COLO668 (cell line): ENCODE data around the gene GPN1.
"Not testable (repeated sequence)": the region's sequence is repeated elsewhere in the genome, so short reads cannot be mapped to it uniquely, and the experiment has no call there.

Source experiments
- DNase-seq: peaks from one replicate; lab custom pipeline; 2025; ENCODE audit not compliant: unreplicated experiment; lab: John Stamatoyannopoulos, UW

GPN1 gene

DNA sequence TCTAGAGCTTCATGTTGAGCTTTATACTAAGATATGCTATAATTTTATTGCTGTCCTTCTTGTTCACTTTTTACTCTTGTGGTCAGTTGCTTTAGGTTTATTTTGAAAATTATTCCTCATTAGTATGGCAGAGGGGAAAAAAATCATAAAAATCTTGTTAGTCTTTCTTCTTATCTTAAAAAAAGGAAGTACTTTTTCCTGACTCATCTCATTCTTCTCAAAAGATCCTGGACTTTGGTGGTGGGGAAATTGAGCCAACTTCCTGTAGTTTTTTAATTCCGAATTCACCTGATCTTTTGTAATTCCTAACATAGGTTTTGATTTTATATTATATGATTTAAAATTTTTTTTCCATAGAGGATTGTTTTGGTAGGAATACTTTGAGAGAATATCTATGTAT, 38.6 kb downstream of the GPN1 start:
- no peak for DNase-seq

DNA sequence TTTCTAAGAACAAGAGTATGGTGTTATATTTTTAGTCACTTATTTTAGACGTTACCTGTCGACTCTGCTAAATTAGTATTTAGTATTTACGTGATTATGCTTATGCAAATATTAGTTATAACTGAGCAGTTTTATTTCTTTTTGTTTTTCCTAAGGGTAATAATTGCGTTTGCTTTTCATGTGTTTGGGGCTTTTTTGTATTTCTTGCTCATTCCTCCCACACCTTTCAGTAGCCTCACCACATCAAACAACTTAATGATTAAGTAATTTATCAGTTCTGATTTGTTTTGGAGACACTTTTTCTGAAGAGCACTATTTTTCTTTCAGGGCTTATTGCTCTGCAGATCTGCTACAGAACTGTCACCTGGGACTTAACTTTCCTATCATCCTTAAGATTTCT, 42.4 kb downstream of the GPN1 start:
- no peak for DNase-seq

DNA sequence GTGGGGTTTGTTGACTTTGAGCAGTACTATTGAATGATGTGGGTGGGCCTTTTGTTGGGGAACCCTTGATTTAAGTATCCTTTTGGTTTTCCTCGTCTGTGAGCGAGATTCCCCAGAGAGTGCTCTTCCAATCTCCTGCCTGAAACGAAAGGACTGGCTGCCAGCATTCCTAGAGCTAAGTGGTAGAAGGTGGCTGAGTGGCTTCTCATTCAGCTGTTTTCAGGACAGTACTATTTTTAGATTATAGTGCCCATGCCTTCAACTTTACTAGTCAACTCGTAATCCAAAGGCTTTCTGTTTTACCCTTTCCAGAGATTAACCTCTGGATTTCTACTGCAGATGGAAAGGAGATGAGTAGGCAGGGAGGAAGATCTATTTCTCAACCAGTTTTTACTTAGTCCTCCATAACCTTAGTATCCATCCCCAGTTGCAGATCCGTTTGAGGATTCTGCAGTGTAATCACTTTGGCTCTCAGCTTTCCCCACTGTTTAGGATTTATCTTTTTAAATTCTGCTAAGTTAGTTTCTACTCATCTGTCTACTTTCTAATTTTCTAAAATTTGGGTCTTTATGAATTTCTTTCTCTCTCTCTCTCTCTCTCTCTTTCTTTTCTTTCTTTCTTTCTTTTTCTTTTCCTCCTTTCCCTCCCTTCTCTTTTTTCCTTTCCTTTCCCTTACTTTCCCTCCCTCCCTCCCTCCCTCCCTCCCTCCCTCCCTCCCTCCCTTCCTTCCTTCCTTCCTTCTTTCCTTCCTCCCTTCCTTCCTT, 44.1 kb downstream of the GPN1 start:
- DNase-seq = no peak

DNA sequence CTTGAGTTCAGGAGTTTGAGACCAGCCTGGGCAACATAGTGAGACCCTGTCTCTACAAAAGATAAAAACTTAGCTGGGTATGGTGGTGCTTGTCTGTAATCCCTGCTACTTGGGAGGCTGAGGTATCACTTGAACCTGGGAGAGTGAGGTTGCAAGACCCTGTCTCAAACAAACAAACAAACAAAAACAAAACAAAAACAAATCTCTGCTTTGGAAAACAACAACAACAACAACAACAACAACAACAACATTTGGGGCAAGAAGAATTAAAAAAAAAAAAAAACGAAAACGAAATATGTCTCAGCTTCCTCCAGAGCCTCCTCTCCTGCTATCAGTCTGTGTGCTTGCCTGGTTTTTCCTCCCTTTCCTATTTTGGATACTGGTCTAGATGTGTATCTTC, 51.7 kb downstream of the GPN1 start:
- no peak for DNase-seq

DNA sequence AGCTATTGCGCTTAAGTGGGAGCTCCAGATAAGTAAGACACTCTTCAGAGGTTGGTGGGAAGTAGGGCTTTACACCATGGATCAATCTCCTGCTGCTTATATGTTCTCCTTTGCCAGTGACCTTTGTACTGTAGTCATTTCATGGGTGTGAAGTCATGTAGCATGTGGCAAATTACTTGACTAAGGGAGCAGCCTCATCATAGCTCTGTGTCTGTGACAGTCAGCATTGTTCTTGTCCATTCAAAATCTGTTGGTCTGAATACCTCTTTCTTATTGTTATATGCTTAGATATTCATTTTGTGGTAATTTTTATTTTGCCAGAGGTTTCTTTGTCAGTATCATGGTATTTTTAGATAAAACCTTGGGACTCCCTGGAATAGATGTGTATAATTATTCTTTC, 53.0 kb downstream of the GPN1 start:
- no peak for DNase-seq

DNA sequence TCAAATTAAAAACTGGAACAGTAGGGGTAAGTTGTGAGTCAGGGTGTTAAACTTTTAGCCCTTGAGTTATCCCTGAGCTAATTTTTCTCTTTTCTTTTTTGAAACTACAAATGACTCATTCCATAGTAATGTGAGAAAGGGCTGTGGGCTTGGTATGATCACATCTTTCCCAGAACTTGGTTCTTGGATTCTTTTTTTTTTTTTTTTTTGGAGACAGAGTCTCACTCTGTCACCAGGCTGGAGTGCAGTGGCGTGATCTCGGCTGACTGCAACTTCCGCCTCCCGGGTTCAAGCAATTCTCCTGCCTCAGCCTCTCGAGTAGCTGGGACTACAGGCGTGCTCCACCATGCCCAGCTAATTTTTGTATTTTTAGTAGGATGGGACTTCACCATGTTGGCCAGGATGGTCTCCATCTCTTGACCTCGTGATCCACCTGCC, 53.5 kb downstream of the GPN1 start:
- DNase-seq = not testable (repeated sequence)

DNA sequence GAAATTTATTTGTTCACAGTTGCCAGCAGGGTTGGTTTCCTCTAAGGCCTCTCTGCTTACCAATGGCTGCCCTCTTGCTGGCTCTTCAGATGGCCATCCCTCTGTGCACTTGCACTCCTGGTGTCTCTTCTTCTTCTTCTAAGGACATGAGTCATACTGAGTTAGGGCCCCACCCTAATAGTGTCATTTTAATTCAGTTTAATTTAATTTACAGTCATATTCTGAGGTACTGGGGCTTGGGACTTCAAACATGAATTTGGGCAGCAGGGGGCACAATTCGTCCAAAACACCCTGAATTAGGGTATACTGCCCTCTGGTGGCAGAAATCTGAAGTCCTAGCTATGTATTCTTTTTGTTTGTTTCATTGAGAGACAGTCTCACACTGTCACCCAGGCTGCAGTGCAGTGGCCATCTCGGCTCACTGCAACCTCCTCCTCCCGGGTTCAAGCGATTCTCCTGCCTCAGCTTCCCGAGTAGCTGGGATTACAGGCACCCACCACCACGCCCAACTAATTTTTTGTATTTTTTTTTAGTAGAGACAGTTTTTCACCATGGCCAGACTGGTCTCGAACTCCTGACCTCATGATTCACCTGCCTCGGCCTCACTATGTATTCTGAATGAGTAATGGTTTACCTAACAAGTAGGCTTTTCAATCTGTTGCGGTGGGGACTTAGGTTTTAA, 54.7 kb downstream of the GPN1 start:
- peak; percentile 90 for DNase-seq

DNA sequence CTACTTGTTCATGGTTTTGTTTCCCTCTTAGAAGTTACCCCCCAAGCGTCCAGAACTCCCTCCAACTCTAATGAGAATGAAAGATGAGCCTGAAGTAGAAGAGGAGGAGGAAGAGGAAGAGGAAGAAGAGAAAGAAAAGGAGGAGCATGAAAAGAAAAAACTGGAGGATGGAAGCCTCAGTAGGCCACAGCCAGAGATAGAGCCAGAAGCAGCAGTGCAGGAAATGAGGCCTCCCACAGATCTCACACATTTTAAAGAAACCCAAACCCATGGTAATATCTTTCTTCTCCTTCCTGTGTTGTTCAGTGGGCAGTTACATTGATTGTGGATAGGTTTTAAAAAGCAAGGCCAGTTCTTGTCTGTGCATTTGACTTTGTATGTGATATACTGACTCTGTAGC, 56.2 kb downstream of the GPN1 start:
- not testable (repeated sequence) for DNase-seq

DNA sequence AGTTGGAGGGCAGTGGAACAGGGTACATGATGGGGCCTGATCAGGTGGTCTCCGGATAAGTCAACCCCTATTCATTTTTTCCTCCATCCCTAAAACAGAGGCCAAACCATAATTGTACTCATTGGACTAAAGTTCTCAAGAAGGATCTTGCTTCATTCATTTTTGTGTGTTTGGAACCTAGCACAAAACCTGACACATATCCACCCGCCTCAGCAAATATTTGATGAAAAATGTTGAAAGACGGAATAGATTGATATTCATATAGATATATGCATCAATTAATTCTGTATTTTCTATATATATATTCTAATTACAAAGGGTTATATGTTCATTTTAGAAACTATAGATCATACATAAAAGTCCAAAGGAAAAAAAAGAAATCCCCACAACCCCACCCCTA, 56.7 kb downstream of the GPN1 start:
- DNase-seq = no peak

DNA sequence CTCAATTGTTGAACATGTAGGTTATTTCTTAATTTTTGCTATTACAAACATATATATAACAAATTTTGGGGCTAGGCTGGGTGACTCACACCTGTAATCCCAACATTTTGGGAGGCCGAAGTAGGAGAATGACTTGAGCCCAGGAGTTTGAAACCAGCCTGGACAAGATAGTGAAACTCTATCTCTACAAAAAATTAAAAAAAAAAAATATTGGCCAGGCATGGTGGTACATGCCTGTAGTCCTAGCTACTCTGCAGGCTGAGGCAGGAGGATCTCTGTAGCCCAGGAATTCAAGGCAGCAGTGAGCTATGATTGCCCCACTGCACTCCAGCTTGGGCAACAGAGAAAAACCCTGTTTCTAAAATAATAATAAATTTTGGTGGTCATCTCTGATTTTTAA, 58.4 kb downstream of the GPN1 start:
- DNase-seq = no peak

DNA sequence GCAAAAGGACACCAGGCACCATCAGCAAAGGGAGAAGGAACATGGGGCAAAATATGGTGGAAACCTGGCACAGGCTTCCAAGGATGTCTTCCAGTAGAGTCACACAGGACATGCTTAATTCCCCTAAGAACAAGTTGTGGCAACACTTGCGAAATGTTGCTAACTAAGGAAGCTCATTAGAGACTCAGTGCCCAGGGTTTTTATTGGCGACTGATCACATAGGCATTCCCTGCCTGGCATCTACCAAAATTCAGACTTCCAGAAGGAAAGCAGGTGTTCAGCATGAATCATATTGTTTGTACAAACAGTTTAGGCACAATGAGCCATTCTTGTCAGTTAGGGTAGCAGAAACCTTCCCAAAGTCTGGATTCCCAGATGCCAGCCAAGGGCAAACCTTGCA, 60.6 kb downstream of the GPN1 start:
- peak; percentile 26 for DNase-seq

DNA sequence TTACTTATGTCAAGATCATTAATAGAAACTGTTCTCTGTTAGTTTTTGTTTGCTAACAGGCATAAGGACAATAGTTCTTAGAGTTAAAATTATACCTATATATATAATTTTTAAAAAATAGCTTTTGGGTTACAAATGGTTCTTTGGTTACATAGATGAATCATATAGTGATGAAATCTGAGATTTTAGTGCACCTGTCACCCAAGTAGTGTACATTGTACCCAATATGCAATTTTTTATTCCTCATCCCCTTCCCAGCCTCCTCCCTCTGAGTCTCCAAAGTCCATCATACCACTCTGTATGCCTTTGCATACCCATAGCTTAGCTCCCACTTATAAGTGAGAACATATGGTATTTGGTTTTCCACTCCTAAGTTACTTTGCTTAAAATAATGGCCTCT, 61.2 kb downstream of the GPN1 start:
- no peak for DNase-seq

DNA sequence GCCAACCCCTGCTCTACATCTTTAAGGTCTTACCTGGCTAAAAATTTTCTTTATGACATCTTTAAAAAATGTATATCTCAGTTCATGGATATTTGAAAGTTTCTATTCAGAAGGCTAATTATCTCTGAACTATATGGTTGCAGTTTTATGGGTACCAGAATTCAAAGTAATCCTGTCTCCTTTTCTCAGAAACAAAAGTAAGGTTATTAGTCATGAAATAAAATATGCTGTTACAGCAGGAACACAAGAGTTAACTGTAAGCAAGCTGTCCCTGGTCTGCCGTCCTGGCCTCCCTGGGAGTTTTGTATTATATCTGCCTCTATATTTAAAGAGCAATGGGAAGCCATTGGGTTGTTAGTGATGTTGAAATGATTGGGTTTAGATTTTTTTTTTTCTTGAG, 68.8 kb downstream of the GPN1 start:
- DNase-seq = no peak
